Right lobe of liver (tissue), 6 donors: ENCODE data around the gene RBFOX2. TPM values are rescaled to one million over a fixed set of nuclear protein-coding genes. Genes with fewer than 3 reads are reported as not detected.

ENCODE experiments used
- ATAC-seq, 4 donors: fragments of 200-7000 bp; cut with Tn5 transposase; one replicate each; pipeline ENCODE4 v1.9.1; 2020; ENCODE audit warnings: mild to moderate bottlenecking in 4 of 4, moderate library complexity in 4 of 4
- DNase-seq, 3 donors: peaks; one replicate each; pipeline ENCODE4 v3.0.0-alpha.2; 2020
- H3K27ac ChIP-seq, 3 donors: fragments of 200-600 bp; one replicate each; pipeline ENCODE4 v1.8.0; 2022
- H3K27me3 ChIP-seq, 2 donors: fragments of 200-600 bp; one replicate each; pipeline ENCODE4 v1.8.0; 2022
- H3K36me3 ChIP-seq, 4 donors: fragments of 200-600 bp; sonication (generic) in 1 of 4; one replicate each; pipeline versions ENCODE4 v1.5.1 to v1.8.0; 2017 to 2022; ENCODE audit warnings: control low read depth in 1 of 4
- H3K4me1 ChIP-seq, 4 donors: fragments of 200-600 bp; sonication (generic) in 1 of 4; one replicate each; pipeline versions ENCODE4 v1.5.1 to v1.8.0; 2017 to 2022; ENCODE audit warnings: control low read depth in 1 of 4
- H3K4me3 ChIP-seq, 3 donors: fragments of 200-600 bp; one replicate each; pipeline ENCODE4 v1.8.0; 2022
- H3K9me3 ChIP-seq, 4 donors: fragments of 200-600 bp; sonication (generic) in 1 of 4; one replicate each; pipeline versions ENCODE4 v1.5.1 to v1.8.0; 2017 to 2022; ENCODE audit warnings: control low read depth in 1 of 4
- CTCF ChIP-seq, 4 donors: fragments of 200-600 bp in 3 of 4; fragments of 450-650 bp in 1 of 4; IDR thresholded peaks; one replicate each; pipeline versions ENCODE4 v1.5.1 to v1.8.0; 2016 to 2022; ENCODE audit warnings: antibody characterized with exemption in 4 of 4, mild to moderate bottlenecking in 2 of 4
- POLR2A ChIP-seq: fragments of 450-650 bp; IDR thresholded peaks from one replicate; pipeline ENCODE4 v1.6.1; 2017; ENCODE audit warnings: antibody characterized with exemption, mild to moderate bottlenecking
- WGBS: methylation state at CpG from one replicate; pipeline ENCODE4 v1.1.6; 2018; ENCODE audit warnings: low coverage, low lambda C conversion rate; ENCODE audit not compliant: insufficient coverage; ENCODE audit errors: missing lambda C conversion rate; 5-methylcytosine and 5-hydroxymethylcytosine counted together
- intact Hi-C, 2 donors: fragments of 100-400 bp; cut with DNase I; formaldehyde crosslinking; loops; one replicate each; pipeline versions ENCODE4 v1.11.2 to v1.14.1; 2022
- total RNA-seq, 6 experiments: library from RNA; depleted of rRNA in 2 of 6; stranded (reverse); fragments of >200 nt in 2 of 6; fragmentation: NEBNext Ultra II Directional in 3 of 6; extraction: Animal tissue kit (Norgen Biotek cat#: 25700) in 3 of 6; gene quantifications; one replicate each; pipeline versions ENCODE4 v1.1.0 to v1.2.4, GENCODE V29; 2016 to 2023
- donor health status: DM: no; HTN: yes; CAD: no.
- donor health status: DM: no; HTN: no; CAD: no.
- donor health status: DM: no; HTN: no; CAD: no.
- donor health status: DM: no; HTN: yes; CAD: no.
- donor health status: DM: no; HTN: yes; CAD: no.

Gene RBFOX2
- total RNA-seq, 6 experiments from 2014 or later, result 23.9 to 36.5 (median 29.5) TPM

- TF ChIP-seq POLR2A (no peak), CTCF (IDR thresholded peaks at IDR 0.05) (no peak)
- no peak for ATAC-seq
- intact Hi-C loops, result loop anchor here (10.0 kb wide), 1 partner anchor 98 kb away; no protein-coding TSS in a partner anchor
- DNase-seq, result no peak
- H3K36me3 ChIP-seq, result no peaks in the 10 kb centered on the region
- H3K27me3 ChIP-seq, result no peaks in the 10 kb centered on the region
- WGBS, result 90% methylated on average over 8 of the region's 10 CpGs
- H3K27ac ChIP-seq, result no peak overlapping the region
- peaks cover 0 to 14% (median 3%) of the 10 kb centered on the region in 4 donors for H3K4me1 ChIP-seq
- no peak overlapping the region for H3K4me3 ChIP-seq
- no peaks in the 10 kb centered on the region for H3K9me3 ChIP-seq
These were observed 295.6 kb downstream of the RBFOX2 start for GRCh38 chr22:35733036-35733435.

GRCh38 chr22:35732116-35732515 is 296.5 kb downstream of the RBFOX2 start:
- WGBS, result 87% methylated on average over 7 of the region's 9 CpGs
- Histone ChIP-seq H3K9me3 (no peaks in the 10 kb centered on the region), H3K4me3 (no peak overlapping the region), H3K4me1 (peaks cover 0 to 14% (median 3%) of the 10 kb centered on the region in 4 donors), H3K27ac (no peak overlapping the region), H3K27me3 (no peaks in the 10 kb centered on the region), H3K36me3 (no peaks in the 10 kb centered on the region)
- DNase-seq (no peak), ATAC-seq (no peak)
- intact Hi-C loops, result loop anchor here (10.0 kb wide), 1 partner anchor 97 kb away; no protein-coding TSS in a partner anchor
- TF ChIP-seq CTCF (IDR thresholded peaks at IDR 0.05) (no peak), POLR2A (no peak)

GRCh38 chr22:35731321-35731720 is 297.3 kb downstream of the RBFOX2 start:
- ATAC-seq, result no peak
- no peak for DNase-seq
- H3K9me3 ChIP-seq, result no peaks in the 10 kb centered on the region
- intact Hi-C loops, result loop anchor here (10.0 kb wide), 1 partner anchor 97 kb away; no protein-coding TSS in a partner anchor
- WGBS, result 77% methylated on average over 7 of the region's 10 CpGs
- TF ChIP-seq POLR2A (no peak), CTCF (IDR thresholded peaks at IDR 0.05) (no peak)
- no peak overlapping the region for H3K4me3 ChIP-seq
- H3K27me3 ChIP-seq, result no peaks in the 10 kb centered on the region
- H3K27ac ChIP-seq, result no peak overlapping the region
- peaks cover 0 to 14% (median 3%) of the 10 kb centered on the region in 4 donors for H3K4me1 ChIP-seq
- H3K36me3 ChIP-seq, result no peaks in the 10 kb centered on the region

GRCh38 chr22:35729309-35729698 is 299.3 kb downstream of the RBFOX2 start:
- Histone ChIP-seq H3K4me1 (peaks cover 0 to 11% (median 2%) of the 10 kb centered on the region in 4 donors), H3K36me3 (no peaks in the 10 kb centered on the region), H3K27me3 (no peaks in the 10 kb centered on the region), H3K27ac (no peak overlapping the region), H3K4me3 (no peak overlapping the region), H3K9me3 (no peaks in the 10 kb centered on the region)
- 100% methylated on average over 1 of the region's 2 CpGs for WGBS
- intact Hi-C loops, result no loop called here
- no peak for ATAC-seq
- DNase-seq, result no peak
- TF ChIP-seq POLR2A, result no peak
- TF ChIP-seq CTCF (IDR thresholded peaks at IDR 0.05), result no peak
